Caco-2 (cell line): ENCODE results near the gene PAPSS2. TPM values are rescaled to one million over a fixed set of nuclear protein-coding genes. Genes with fewer than 3 reads are reported as not detected.
A peak's percentile ranks its signal among the peaks of the same experiment; 100 is the strongest.
"Not testable (repeated sequence)": the region's sequence is repeated elsewhere in the genome, so short reads cannot be mapped to it uniquely, and the experiment has no call there.

Source experiments
- BruUV-seq: library from RNA; stranded (reverse); fragments of 400-500 nt; replicated peaks from 2 replicates; lab custom pipeline; 2021; lab: Mats Ljungman, UMichigan
- CTCF ChIA-PET: fragments of 300-600 bp; sonication (Branson Sonifier 250); formaldehyde crosslinking; loops from one replicate; lab custom pipeline; 2022; ENCODE audit warnings: antibody characterized with exemption; lab: Charles Lee
- POLR2A ChIA-PET: fragments of 300-600 bp; sonication (Branson Sonifier 250); formaldehyde crosslinking; loops from one replicate; lab custom pipeline; 2022; ENCODE audit warnings: antibody characterized with exemption; lab: Charles Lee
- DNase-seq, 2 experiments: peaks; one replicate each; pipeline versions ENCODE4 v3.0.0 to v3.0.0-alpha.2; 2020 to 2022
- H3K27me3 ChIP-seq: replicated peaks from 2 replicates; pipeline ENCODE4 v1.6.0; 2011; ENCODE audit warnings: low read length; ENCODE audit not compliant: control insufficient read depth, insufficient read depth
- H3K36me3 ChIP-seq: 2 replicates; pipeline ENCODE4 v1.5.1; 2011; ENCODE audit warnings: low read length; ENCODE audit not compliant: control insufficient read depth, insufficient read depth
- H3K4me1 ChIP-seq: fragments of 250-450 bp; sonication (Bioruptor Pico); 2 replicates; pipeline ENCODE4 v1.5.1; 2020; ENCODE audit warnings: mild to moderate bottlenecking
- H3K4me3 ChIP-seq: 2 replicates; pipeline ENCODE4 v1.5.1; 2011; ENCODE audit warnings: low read depth, mild to moderate bottlenecking, control low read depth, low read length
- H3K9me3 ChIP-seq: fragments of 250-450 bp; sonication (Bioruptor Pico); 2 replicates; pipeline ENCODE4 v1.5.1; 2020; ENCODE audit warnings: mild to moderate bottlenecking, moderate library complexity
- H3K27ac Mint-ChIP-seq: one replicate; pipeline ENCODE4 v1.8.0; 2022; ENCODE audit warnings: mixed read lengths; ENCODE audit not compliant: unreplicated experiment
- H3K27me3 Mint-ChIP-seq: one replicate; pipeline ENCODE4 v1.8.0; 2022; ENCODE audit warnings: mixed read lengths; ENCODE audit not compliant: insufficient read depth, unreplicated experiment
- H3K36me3 Mint-ChIP-seq: one replicate; pipeline ENCODE4 v1.8.0; 2022; ENCODE audit warnings: mild to moderate bottlenecking, mixed read lengths; ENCODE audit not compliant: insufficient read depth, unreplicated experiment
- H3K4me1 Mint-ChIP-seq: one replicate; pipeline ENCODE4 v1.8.0; 2022; ENCODE audit warnings: low read depth, mixed read lengths; ENCODE audit not compliant: unreplicated experiment
- H3K4me3 Mint-ChIP-seq: one replicate; pipeline ENCODE4 v1.8.0; 2022; ENCODE audit warnings: mild to moderate bottlenecking, moderate library complexity, mixed read lengths; ENCODE audit not compliant: unreplicated experiment
- H3K9me3 Mint-ChIP-seq: one replicate; pipeline ENCODE4 v1.8.0; 2022; ENCODE audit warnings: mixed read lengths; ENCODE audit not compliant: unreplicated experiment
- CTCF ChIP-seq, 2 experiments: fragments of 200-600 bp in 1 of 2; IDR thresholded peaks; 1 replicate in 1 of 2; 2 replicates in 1 of 2; pipeline versions ENCODE4 v1.5.1 to v1.8.0; 2011 to 2022; ENCODE audit warnings: antibody characterized with exemption in 1 of 2, control low read depth in 1 of 2, inconsistent platforms in 1 of 2, low read depth in 1 of 2, low read length in 1 of 2, mild to moderate bottlenecking in 1 of 2, moderate library complexity in 1 of 2; ENCODE audit not compliant: insufficient read depth in 1 of 2, severe bottlenecking in 1 of 2, unreplicated experiment in 1 of 2
- intact Hi-C: fragments of 100-400 bp; cut with micrococcal nuclease; formaldehyde crosslinking; loops from one replicate; pipeline ENCODE4 v1.10.0; 2022; ENCODE audit not compliant: unreplicated experiment
- total RNA-seq: library from RNA; stranded (reverse); gene quantifications from 2 replicates; pipeline ENCODE4 v1.2.3, GENCODE V29; 2022

Gene PAPSS2
- total RNA-seq, 1 experiment from 2014 or later: 4.3 TPM

GRCh38 chr10:87733081-87733480 lies 73.4 kb downstream of the PAPSS2 start:
- no peak for DNase-seq
- Mint-ChIP-seq H3K9me3 (no peaks in the 10 kb centered on the region), H3K4me3 (no peak overlapping the region), H3K36me3 (no peaks in the 10 kb centered on the region), H3K4me1 (no peaks in the 10 kb centered on the region), H3K27me3 (no peaks in the 10 kb centered on the region), H3K27ac (no peak overlapping the region)
- H3K4me1 ChIP-seq: 0 out of 2 replicates have a peak, but pooled peaks cover 4% of the 10 kb centered on the region
- H3K27me3 ChIP-seq: no peaks in the 10 kb centered on the region
- POLR2A ChIA-PET: no interaction called here
- intact Hi-C loops: no loop called here
- CTCF ChIA-PET: interaction anchor here (0.6 kb wide), 1 partner anchor 27 kb away, joined by 4 read pairs; no protein-coding TSS in a partner anchor
- no peak for TF ChIP-seq CTCF (IDR thresholded peaks at IDR 0.05; ENCODE audit: insufficient read depth in 1 of 2, low read depth in 1 of 2, low read length in 1 of 2, severe bottlenecking in 1 of 2, unreplicated experiment in 1 of 2)
- H3K9me3 ChIP-seq: no peaks in the 10 kb centered on the region
- no peaks in the 10 kb centered on the region for H3K36me3 ChIP-seq
- no TSS peak for BruUV-seq
- H3K4me3 ChIP-seq: no peak overlapping the region

GRCh38 chr10:87734987-87735827 lies 75.5 kb downstream of the PAPSS2 start:
- H3K4me1 ChIP-seq: 0 out of 2 replicates have a peak, but pooled peaks cover under 1% of the 10 kb centered on the region
- peak in 1 of 2 experiments; percentile 53 for DNase-seq
- no TSS peak for BruUV-seq
- TF ChIP-seq CTCF (IDR thresholded peaks at IDR 0.05; ENCODE audit: insufficient read depth in 1 of 2, low read depth in 1 of 2, low read length in 1 of 2, severe bottlenecking in 1 of 2, unreplicated experiment in 1 of 2): peak; percentile 79
- no peaks in the 10 kb centered on the region for H3K27me3 ChIP-seq
- CTCF ChIA-PET: interaction anchor here (0.5 to 1.9 kb wide), 5 partner anchors 28 to 202 kb away, joined by 3 to 10 read pairs (median 3); no protein-coding TSS in a partner anchor
- Mint-ChIP-seq H3K27ac (no peak overlapping the region), H3K36me3 (no peaks in the 10 kb centered on the region), H3K9me3 (no peaks in the 10 kb centered on the region), H3K27me3 (no peaks in the 10 kb centered on the region), H3K4me3 (no peak overlapping the region), H3K4me1 (no peaks in the 10 kb centered on the region)
- POLR2A ChIA-PET: no interaction called here
- H3K36me3 ChIP-seq: no peaks in the 10 kb centered on the region
- no peaks in the 10 kb centered on the region for H3K9me3 ChIP-seq
- intact Hi-C loops: loop anchor here (1.0 kb wide), 2 partner anchors 79 to 202 kb away; no protein-coding TSS in a partner anchor
- no peak overlapping the region for H3K4me3 ChIP-seq

GRCh38 chr10:87738253-87738652 lies 78.6 kb downstream of the PAPSS2 start:
- H3K4me1 ChIP-seq, H3K27me3 Mint-ChIP-seq, BruUV-seq, H3K36me3 ChIP-seq, H3K9me3 Mint-ChIP-seq, DNase-seq, H3K27me3 ChIP-seq, H3K4me1 Mint-ChIP-seq, H3K36me3 Mint-ChIP-seq, POLR2A ChIA-PET, H3K9me3 ChIP-seq, H3K27ac Mint-ChIP-seq, intact Hi-C loops, H3K4me3 Mint-ChIP-seq, H3K4me3 ChIP-seq, CTCF ChIA-PET: not testable (repeated sequence)
